Erythroblast (primary cell): ENCODE measurements around the gene PLXNB2.

Source experiments
- GATA1 ChIP-seq: IDR thresholded peaks from 2 replicates; pipeline ENCODE4 v1.6.1; 2011; ENCODE audit warnings: low read depth, mild to moderate bottlenecking, control low read depth, low read length, moderate library complexity
- POLR2A ChIP-seq: IDR thresholded peaks from 2 replicates; pipeline ENCODE4 v1.6.1; 2011; ENCODE audit warnings: mild to moderate bottlenecking, low read length

- TF ChIP-seq POLR2A (no peak), GATA1 (no peak)
These were observed 79.1 kb downstream of the PLXNB2 start for GRCh38 chr22:50228366-50228765.
